HG03558 (cell line): Measurements from ENCODE around the gene TEP1.
"Not testable (repeated sequence)": the region's sequence is repeated elsewhere in the genome, so short reads cannot be mapped to it uniquely, and the experiment has no call there.

Experiments
- ATAC-seq: cut with Tn5 transposase; IDR thresholded peaks from one replicate; pipeline ENCODE4 v1.9.1; 2021; ENCODE audit warnings: moderate number of reproducible peaks; ENCODE audit not compliant: unreplicated experiment; ENCODE audit errors: extremely low read depth

Gene TEP1

DNA sequence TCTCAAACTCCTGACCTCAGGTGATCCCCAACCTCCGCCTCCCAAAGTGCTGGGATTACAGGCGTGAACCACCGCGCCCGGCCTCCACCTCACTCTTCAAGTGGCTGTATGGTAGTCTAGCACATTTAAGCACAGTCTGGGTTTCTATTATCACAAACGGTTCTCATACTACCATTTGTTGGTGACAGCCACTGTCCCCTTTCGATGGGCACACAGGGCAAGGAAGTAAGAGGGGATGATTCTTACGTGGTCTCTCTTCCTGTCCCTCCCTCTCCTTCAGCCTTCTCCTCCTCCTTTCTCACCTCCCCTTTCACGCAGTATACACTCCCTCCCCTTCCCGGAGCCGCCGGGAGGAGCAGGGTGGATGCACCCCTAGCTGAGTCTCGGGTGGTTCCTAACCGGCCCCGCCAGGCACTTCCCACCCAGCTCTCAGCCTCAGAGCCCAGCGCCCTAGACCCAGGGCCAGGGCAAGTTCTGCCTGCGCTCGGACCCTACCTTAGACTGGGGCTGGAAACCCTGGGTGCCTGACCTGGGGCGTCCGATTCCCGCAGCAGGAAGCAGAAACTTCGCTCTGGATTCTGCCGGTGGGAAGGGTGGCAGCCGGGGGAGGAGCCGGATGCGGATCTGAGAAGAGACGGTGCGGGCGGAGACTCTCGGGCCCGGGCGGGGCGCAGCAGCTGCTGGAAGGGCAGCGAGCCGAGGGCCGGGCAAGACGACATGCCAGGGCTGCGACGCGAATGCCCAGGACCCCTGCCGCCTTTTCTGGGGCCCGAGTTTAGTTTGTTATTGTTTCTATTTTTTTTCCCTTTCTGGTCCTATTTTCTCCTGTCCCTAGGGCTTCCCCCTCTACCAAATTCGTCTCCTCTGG lies at the start of gene TEP1:
Gene TEP1, minus strand, starts transcription at position 626 of the 868 bp plus-strand sequence. CDS start 5,062 bp downstream, outside the sequence.
- no peak for ATAC-seq

DNA sequence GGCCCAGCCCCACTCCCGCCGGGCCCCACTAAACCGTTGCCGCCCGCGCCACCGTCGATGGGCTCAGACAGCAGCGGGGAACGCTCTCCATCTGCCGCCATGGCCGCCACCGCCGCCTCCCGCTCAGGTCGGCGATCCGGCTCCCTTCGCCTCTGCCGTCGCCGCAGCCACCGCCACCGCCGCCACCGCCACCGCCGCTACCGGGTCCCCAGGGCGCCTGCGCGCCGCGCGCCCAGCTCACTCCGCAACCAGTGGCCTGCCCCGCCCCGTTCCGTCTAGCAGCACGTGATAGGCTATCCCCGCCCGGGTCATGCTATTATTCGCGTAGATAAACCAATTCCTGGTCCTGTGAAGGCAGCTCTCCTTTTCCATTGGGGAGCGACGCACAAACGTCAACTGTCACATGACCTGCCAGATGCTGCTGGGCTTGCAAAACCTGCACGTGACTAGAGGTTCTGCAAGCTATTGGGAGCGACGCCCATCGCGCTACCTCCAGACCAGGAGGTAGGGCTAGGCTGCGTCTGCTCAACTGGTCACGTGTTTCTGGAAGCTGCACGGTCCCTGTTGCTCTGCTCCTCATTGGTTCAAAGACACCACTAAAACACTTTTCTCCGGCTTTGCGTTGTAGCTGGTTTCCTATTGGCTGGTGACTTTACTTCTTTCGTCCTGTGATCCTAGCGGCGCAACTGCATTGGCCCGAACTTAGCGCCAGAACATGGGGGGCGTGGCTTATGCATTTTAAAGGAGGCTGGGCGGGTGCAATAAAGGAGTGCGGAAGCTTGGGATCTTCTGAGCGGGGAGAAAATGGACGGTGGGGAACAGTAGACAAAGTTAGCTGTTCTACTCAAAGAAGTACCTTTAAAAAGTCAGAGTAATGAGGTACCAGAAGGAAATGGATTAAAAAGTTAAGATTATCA lies 48.2 kb upstream of the TEP1 start, which contains the start of gene PIP4P1:
Gene PIP4P1, minus strand, starts transcription at position 210 of the 917 bp plus-strand sequence. Its CDS starts 109 bp downstream, at position 101.
- ATAC-seq, result peak; percentile 93

DNA sequence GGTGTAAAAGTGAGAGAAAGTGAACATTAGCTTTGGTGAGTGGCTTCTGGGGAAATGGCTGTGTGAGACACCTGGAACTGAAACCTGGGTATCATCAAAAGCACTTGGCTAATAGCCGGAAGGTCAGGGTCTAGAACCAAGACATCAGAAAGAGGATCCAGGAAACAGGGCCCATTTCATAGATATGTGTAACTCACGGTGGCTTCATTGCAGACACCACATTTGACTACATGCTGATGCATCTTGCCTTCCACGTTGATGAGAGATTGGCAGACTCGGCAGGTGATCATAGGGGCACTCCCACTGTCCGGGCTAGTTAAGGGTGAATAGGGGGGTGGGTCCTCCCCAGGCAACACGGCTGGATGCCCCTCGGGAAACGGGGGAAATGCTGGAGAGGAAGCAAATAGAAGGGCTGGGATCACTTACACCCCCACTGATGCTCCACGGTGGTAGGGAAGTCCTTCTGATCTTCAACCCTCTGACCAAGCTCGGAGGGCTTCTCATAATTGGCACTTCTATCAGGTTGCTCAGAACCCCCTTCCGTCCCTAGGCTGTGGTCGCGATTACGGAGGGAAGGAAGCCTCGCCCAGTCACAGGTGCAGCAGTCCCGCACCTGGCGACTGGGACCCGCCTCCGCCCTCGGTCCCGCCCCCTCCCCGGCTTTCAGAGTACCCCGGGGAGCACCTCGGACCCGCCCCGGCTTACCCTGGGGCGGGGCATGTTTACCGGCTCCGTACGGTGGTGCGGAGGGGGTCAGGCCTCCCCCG lies 47.3 kb upstream of the TEP1 start:
- no peak for ATAC-seq

DNA sequence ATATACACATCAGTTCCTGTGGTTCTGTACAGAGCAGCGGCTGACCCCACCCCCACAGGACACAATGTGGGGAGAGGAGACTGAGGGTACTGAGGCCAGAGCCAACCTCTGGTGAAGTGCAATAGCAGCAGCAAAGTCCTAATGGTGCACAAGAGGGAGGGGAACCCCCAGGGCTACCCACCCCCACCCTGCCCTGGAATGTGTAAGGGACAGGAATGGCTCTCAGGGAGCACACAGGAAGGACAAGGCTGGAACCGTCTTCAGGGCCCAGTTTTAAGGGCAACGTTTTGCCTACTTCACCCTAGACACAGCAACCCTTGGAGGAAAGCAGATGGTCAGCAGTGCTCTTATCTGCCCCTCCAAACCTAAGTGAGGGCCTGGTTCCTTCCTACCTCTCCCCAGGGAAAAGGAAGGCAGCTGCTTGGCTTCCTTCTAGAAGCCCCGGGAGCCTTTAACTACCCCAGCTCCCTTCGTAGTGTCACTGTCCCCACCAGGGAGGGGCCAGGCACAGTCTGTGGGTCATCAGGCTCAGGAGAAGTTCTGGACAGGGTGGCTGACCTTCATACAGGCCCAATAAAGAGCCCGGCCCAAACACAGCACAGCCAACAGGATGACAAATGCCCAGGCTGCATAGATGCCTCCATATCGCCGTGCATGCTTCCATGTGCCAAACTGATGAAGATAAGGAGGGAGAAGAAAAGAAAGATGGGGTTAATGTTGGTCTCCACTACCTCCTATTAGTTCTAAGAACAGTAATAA lies 44.9 kb upstream of the TEP1 start:
- no peak for ATAC-seq

DNA sequence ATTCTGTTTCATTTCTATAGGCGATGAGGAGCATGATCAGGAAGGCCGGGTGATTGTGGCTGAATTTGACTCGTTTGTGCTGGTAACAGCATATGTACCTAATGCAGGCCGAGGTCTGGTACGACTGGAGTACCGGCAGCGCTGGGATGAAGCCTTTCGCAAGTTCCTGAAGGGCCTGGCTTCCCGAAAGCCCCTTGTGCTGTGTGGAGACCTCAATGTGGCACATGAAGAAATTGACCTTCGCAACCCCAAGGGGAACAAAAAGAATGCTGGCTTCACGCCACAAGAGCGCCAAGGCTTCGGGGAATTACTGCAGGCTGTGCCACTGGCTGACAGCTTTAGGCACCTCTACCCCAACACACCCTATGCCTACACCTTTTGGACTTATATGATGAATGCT lies 43.7 kb upstream of the TEP1 start:
- no peak for ATAC-seq

DNA sequence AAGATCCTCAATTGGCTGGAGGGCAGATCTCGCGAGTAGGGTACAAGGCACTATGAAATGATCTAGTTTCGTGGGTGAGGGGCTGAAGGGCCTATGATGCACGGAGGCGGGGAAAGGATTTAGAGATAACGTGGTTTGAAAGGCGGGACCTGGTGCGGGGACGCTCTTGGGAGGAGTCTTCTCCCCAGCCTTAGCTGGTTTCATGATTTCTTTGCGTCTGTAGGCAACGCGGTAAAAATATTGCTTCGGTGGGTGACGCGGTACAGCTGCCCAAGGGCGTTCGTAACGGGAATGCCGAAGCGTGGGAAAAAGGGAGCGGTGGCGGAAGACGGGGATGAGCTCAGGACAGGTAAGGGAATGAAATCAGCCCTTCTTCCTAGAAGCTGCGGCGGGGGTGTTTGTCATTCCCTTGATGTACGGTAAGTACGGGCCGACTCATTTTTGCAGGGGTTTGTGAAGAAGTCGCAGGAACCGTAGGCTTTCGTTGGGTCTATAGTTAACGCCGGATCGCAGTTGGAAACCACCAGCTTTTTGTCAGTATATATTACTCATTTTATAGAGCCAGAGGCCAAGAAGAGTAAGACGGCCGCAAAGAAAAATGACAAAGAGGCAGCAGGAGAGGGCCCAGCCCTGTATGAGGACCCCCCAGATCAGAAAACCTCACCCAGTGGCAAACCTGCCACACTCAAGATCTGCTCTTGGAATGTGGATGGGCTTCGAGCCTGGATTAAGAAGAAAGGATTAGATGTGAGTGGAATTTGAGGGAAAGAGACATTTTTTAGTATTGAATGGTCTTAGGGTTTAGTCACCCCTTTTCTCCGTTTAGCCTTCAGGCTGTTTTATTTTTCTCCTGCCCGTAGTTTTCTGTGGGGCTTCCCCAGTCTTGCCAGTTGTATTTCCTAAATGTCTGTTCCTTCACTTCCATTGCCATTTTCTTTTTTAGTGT lies 42.3 kb upstream of the TEP1 start:
- peak; percentile 17 for ATAC-seq

DNA sequence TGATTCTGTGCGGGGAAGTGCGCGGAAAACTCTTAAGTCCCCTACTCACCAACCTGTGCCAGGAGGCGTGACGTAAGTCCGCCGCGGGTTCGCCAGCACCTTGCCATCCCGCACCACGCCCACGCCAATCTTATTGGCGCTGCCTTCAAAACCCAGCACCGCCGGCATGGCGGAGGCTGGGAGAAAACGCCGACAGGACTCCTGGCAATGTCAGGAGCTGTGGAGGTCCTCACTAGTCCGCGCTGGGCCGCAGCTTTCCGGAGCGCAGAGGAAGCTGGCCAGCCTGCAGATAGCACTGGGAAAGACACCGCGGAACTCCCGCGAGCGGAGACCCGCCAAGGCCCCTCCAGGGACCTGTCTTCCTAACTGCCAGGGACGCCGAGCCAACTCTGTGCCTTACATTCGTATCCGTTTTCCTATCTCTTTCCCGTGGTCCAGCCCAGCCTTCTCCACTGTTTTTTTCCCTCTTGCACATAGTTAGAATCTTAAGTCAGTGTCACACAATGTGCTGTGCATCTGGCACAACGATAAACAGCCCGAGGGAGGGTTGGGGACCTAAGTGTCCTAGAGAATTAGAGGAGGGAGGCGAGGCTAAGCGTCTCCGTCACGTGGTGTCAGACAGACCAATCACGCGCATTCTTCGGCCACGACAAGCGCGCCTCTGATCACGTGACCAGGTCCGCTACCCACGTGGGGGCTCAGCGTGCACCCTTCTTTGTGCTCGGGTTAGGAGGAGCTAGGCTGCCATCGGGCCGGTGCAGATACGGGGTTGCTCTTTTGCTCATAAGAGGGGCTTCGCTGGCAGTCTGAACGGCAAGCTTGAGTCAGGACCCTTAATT lies 41.4 kb upstream of the TEP1 start, which contains the start of the genes APEX1 and OSGEP:
Gene APEX1, plus strand, starts transcription at position 711 of the 839 bp plus-strand sequence. CDS start 420 bp downstream, outside the sequence.
Gene OSGEP, minus strand, starts transcription at position 297 of the 839 bp plus-strand sequence. Its CDS starts 129 bp downstream, at position 168.
- peak; percentile 68 for ATAC-seq

DNA sequence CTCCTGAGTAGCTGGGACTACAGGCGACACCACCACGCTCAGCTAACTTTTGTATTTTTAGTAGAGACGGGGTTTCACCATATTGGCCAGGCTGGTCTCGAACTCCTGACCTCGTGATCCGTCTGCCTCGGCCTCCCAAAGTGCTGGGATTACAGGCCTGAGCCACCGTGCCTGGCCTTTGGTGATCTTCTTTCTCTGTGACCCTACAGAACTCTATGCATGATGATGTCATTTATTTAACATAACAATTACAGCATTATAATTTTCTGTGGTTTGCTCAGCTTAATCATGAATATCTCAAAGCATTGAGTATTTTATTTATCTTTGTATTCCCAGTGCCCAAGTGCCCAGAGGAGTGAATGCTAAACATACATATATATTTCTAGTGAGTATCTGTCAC lies 39.5 kb upstream of the TEP1 start:
- ATAC-seq, result not testable (repeated sequence)

DNA sequence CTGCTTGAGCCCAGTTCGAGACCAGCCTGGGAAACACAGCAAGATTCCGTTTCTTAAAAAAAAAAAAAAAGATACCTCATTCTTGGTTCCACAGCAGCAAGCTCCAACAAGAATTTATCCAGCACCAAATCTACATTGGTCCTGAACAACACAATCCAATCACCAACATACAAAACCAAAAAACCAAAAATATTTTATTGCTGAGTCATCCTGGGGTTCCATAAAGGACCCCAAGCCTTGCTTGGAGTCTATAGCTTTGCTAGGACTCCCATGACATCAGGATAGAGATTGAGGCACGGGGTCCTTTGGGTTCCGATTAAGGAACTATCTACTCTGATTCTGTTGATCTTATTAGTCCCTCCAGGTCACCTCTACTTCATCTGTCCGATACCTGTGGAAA lies 33.6 kb upstream of the TEP1 start:
- ATAC-seq, result no peak

DNA sequence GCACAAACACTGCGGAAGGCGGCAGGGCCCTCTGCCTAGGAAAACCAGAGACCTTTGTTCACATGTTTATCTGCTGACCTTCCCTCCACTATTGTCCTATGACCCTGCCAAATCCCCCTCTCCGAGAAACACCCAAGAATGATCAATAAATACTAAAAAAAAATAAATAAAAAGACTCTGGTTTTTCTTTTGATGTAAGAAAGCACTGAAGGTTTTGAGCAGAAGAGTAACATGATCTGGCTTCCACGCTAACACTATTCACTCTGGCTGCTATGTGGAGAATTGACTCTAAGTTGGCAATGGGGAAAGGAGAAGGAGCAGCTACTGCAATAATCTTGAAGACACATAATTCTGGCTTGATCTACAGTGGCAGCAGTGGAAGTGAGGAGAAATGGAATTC lies 30.3 kb upstream of the TEP1 start:
- ATAC-seq, result not testable (repeated sequence)

DNA sequence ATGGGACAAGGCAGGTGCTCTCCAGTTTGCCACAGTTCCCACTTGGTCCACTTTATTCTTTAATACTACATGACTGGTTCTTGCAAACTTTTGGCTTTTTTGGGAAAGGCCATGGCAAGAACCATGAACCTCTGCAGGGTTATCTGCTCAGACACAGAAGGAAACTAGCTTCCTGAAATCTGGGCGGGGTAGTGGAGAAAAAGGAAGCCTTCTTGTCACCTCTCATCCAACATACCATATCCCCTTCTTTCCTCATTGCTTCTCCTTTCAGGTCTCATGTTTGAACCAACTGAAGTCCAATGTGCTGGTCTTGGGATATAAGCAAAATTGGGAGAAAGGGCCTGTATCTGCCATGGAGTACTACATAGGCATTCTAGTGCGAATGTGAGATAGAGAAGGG lies 28.2 kb upstream of the TEP1 start:
- ATAC-seq, result no peak

DNA sequence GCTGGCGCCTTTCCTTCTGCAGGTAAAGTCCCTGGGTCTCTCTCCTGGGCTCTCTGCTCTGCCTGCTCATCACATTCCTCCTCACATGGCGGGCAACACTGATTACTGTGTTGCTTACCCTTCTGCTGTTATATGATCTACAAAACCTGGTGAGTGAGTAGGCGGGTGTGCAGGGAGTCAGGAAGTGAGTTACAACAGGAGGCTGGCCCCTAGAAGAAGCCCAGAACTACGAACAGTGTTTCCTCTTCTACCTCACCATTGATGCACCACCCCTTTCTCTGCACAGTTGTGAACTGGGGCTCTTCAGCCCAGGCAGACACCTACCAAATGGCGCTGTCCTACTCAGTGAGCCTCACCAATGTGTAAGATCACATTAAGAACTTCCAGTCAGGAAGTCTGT lies 27.6 kb upstream of the TEP1 start:
- no peak for ATAC-seq

DNA sequence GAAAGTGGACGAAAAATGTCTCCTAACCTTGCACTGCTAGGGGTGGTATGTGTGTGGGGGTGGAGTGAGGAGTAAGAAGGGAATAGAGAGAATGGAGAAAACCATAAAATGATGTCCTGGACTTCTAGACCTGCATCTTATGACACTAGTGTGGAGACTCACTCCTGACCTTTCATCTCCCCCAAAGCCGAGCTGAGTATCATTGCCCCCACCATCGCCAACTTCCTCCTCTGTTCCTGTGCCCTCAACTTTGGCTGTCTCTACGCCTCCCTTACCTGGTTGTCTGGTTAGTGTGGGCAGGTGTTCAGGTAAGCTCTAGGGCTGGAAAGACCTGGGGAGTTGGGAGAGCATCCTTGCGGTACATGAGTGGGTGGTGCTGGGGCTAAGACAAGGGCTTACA lies 27.2 kb upstream of the TEP1 start:
- no peak for ATAC-seq

DNA sequence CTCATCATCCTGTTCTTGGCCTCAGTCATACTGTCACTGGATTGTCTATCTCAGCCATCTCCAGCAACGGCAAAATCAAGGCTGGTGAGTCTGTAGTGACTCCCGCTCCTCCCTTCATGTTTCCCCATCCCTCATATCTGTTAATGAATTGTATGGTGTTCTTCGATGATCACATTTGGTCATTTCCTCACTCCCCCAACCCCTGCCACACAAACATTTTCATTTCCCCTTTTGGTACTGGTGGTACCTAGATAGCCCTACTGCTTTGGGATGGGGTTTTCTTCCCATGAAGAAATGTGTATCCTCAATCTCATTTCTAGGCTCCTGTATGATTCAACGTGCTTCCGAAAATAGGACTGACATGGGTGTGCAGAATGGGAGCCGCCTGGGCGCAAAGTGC lies 25.4 kb upstream of the TEP1 start:
- no peak for ATAC-seq

DNA sequence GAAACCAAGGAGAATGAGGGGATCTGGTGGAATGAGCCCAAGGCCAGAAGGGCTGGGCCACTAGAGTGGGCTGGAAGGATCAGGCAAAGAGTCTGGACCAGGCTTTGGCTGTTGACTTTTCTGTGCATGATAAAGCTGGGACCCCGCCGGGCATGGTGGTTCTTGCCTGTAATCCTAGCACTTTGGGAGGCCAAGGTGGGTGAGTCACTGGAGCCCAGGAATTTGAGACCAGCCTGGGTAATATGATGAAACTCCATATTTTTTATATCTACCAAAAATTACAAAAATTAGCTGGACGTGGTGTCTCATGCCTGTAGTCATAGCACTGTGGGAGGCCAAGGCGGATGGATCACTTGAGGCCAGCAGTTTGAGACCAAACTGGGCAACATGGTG lies 23.1 kb upstream of the TEP1 start:
- no peak for ATAC-seq

DNA sequence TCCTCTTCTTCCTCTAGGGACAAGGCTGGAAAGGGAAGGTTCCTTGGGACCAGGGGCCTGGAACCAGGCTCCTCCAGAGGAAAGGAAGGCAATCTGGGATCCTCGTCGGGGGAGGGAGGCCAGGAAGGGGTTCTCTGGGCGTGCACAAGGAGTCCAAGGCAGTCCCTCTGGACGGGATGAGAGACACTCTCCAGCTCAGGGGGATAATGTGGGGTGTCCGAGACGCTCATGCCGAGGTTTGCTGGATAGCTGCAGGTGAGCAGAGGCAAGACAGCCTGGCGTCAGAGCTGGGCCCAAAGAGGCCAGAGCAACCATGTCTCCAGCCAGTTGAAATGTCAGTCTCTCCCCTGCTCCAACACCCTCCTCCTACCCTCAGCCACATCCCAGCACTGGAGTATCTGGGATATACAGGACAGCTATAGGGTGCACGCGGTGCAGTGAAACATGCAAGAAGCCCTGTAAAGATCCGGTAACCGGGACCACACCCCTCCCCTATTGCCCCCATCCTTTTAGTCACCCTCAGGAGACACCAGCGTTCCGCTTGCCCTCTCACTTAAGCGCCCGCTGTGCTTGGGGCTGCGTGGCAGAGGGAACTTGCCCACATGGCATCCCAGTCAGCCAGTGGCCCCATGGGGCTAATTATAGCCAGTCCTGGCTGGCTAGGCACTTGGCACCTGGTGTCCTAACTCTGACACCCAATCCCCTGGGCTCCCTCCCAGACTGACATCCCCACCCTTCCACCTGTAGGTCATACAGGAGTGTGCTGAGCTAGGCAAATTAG lies 22.5 kb upstream of the TEP1 start, which contains the start of gene KLHL33:
Gene KLHL33, minus strand, starts transcription at position 585 of the 781 bp plus-strand sequence. Its CDS starts 355 bp downstream, at position 230.
- no peak for ATAC-seq
